GM18508 (cell line): ENCODE data around the gene TAGAP.

ENCODE experiments used
- ATAC-seq: cut with Tn5 transposase; IDR thresholded peaks from one replicate; pipeline ENCODE4 v1.9.1; 2021; ENCODE audit warnings: moderate number of reproducible peaks; ENCODE audit not compliant: insufficient read depth, unreplicated experiment

TAGAP gene

GRCh38 chr6:159074120-159074684, 29.4 kb upstream of the TAGAP start:
- ATAC-seq, result no peak

- no peak for ATAC-seq
Observed at GRCh38 chr6:159071843-159072769, 27.3 kb upstream of the TAGAP start.

DNA sequence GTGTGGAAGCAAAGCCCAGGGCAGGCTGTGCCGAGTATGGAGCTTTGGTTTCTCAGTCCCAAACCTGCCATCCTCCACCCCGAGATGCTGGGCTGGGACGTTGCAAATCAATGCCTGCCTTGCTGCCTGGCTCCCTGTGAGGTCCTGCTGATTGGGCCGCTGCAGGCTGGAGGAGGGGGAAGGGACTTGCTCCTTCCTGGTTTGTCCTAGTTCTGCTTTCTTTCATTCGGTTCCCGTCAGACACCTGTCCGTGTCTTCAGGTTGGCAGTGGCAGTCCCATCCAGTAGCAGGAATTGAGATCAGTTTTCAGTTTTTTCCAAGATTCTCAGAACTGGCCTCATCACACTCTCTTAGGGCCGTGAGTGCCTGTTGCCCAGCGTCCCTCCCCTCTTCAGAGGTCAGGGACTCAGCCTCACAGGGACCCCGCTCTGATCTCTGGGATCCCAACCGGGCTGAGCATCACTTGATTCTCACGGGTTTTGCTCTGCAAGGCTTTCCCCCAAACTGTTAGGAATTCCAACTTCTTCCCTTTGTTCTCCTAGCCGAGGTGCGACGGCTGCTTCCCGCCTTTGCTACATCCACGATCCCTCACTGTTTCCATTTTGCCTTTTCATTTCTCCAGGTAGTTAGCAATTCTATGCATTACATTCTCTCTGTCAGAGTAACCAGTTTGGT, 24.2 kb upstream of the TAGAP start:
- ATAC-seq, result no peak

GRCh38 chr6:159067334-159067733, 22.5 kb upstream of the TAGAP start:
- ATAC-seq, result no peak

GRCh38 chr6:159066483-159066882, 21.7 kb upstream of the TAGAP start:
- no peak for ATAC-seq

- ATAC-seq, result no peak
Observed at GRCh38 chr6:159065759-159066329, 21.1 kb upstream of the TAGAP start.

GRCh38 chr6:159065091-159065490, 20.3 kb upstream of the TAGAP start:
- no peak for ATAC-seq

GRCh38 chr6:159064477-159064876, 19.7 kb upstream of the TAGAP start:
- ATAC-seq, result no peak

DNA sequence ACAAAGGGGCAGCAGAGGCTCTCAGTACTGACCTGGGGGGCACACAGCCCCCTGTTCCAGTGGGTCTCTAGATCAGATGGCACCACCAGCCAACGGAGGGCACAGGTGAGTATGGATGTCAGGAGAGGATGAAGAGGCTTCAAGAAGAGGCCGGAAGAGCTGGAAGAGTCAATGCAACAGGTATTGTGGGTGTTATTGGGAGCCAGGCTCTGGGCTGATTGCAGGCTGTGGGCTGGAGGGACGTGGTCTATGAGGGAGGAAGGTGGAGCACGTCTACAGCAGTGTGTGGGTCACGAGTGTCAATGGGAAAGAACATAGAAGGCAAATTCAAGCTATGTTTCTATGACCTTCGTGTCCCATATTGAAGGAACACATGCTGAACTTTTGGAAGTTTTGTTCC, 18.8 kb upstream of the TAGAP start:
- ATAC-seq, result no peak

DNA sequence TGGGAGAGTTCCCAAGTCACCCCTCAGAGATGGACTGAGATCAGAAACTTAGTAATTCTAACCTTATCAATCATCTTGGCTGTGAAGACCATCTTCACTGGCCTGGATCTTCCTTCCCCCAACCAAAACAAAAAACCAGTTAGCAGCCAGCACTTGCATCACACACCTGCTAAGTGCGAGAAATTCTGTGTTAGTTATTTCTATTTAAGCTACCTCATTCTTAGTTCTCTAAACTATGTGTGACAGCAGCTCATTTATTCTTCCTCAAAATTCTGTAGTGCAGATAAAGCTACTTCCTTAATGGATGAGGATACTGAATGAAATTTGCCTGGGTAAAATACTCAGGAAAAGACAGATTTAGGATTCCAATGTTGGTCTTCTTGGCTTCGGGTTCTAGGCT, 18.2 kb upstream of the TAGAP start:
- ATAC-seq, result no peak

GRCh38 chr6:159062564-159062945, 17.8 kb upstream of the TAGAP start:
- ATAC-seq, result no peak

- no peak for ATAC-seq
Observed at GRCh38 chr6:159061805-159062563, 17.2 kb upstream of the TAGAP start.

- ATAC-seq, result no peak
Observed at GRCh38 chr6:159061146-159061545, 16.4 kb upstream of the TAGAP start.

DNA sequence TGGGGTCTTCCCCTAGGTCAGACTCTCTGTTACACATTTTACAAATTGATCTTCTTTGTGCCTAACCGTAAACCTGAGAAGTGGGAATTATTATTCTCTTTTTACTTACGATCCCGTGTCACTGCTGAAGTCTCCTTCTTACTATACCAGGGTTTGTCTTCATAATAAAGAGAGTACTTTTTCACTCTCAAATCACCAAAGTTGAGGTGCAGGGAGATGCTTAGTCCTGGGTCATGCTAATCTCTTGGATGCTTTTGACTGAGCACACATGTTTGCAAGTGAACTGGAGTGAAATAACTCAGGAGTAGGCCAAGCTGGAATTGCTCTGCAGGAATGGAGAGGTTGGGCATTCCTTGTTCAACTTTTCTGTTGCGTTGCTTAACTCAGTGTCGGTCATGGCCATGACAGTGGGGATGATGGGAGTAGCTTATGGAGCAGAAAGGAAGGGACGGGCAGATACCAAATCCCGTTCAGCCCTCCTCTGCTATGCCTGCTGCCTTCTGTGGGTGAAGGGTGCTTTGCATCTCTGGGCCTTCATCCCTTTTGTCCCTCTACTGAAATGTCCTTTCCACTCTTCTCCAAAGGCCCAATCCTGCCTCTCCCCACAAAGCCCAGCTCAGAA, 15.2 kb upstream of the TAGAP start:
- ATAC-seq, result no peak

GRCh38 chr6:159059141-159059540, 14.3 kb upstream of the TAGAP start:
- ATAC-seq, result no peak

DNA sequence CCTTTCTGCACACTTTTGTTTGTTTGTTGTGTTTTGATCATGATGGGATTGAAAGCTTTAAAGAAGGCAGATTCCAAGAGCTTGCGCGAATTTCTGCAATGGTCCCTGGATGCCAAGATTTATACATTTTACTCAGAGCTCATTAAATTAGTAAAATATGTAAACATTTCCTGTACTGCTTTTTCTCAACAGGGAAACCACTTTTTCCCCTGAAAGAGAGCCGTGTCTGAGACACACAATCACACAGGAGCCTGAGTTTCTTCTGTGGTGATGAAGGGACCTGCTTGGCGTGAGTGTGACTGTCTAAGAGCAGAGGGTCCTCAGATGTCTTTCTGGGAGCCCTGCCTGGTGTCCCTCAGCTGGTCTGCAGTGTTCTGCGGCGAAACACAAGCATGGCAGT, 12.1 kb upstream of the TAGAP start:
- ATAC-seq, result no peak

DNA sequence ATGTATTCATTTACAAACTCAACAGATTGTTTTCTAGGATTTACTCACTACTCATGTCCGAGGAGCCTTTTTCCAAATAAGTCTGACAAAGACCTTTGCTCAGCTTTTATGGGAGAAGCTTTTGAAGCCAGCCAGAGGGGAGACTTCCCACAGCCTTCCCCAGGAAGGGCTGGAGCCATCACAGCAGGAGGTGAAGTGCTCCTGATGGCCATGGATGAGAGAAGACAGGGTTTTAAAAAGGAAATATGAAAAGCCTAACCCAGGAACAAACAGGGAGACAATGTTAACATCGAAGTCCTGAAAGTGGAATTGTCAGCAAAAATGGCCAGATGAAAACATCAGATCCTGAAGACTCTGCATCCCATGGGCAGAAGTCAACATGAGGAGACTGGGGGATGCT, 11.6 kb upstream of the TAGAP start:
- no peak for ATAC-seq

GRCh38 chr6:159056003-159056402, 11.2 kb upstream of the TAGAP start:
- ATAC-seq, result no peak

DNA sequence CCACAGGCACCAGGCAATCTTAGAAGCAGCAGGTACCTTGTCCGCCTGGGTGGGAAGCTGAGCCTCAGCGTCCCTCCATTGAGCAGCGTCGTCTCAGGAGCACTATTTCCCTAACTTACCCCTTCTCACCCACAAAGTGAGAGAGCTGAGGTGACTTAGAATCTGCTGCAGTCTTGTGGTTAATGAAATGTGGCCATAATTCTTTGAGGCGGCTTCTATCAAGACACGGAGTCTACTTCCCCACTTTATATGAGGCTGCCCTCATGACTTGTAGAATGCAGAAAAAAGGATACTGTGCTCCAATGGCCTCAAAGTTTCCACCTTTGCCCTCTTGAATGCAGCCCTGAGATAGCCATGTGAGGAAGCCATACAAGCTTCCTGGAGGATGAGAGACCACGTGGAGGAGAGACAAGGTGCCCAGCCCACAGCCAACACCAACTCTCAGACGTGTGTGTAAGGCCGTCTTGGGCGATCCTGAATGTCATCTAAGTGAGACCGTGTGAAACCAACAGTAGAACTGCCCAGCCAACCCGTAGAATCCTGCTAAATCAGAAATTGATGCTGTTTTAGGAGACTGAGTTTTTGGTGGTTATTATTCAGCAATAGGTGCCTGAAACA, 9.1 kb upstream of the TAGAP start:
- no peak for ATAC-seq
